ENCODE data around the gene SEMA5B. TPM values are rescaled to one million over a fixed set of nuclear protein-coding genes. Genes with fewer than 3 reads are reported as not detected.

Gene SEMA5B
- polyA plus RNA-seq, 1 donor from 2014 or later = 7.0 TPM

- Histone ChIP-seq H3K27me3 (ENCODE audit: insufficient read depth, low read depth, low read length) (no peaks in the 10 kb centered on the region), H3K27ac (ENCODE audit: low read length) (no peak overlapping the region), H3K9ac (ENCODE audit: low read length) (no peak overlapping the region), H3K9me2 (ENCODE audit: insufficient read depth, low read length) (no peaks in the 10 kb centered on the region), H3K9me3 (ENCODE audit: low read length) (no peaks in the 10 kb centered on the region), H3K4me2 (ENCODE audit: low read length) (no peak overlapping the region), H3K4me3 (ENCODE audit: low read length) (no peak overlapping the region), H3F3A (ENCODE audit: insufficient read depth, low read length, poor library complexity, severe bottlenecking) (no peaks in the 10 kb centered on the region), H2AFZ (ENCODE audit: low read depth, low read length) (no peak overlapping the region), H3K36me3 (ENCODE audit: insufficient read depth, low read length) (no peaks in the 10 kb centered on the region), H4K20me1 (ENCODE audit: insufficient read depth) (no peaks in the 10 kb centered on the region), H3K79me2 (replicated peaks; ENCODE audit: insufficient read depth, low read length) (no peaks in the 10 kb centered on the region)
- no peak for TF ChIP-seq SMC3 (conservative IDR thresholded peaks at IDR 0.05; ENCODE audit: poor library complexity)
- TF ChIP-seq CTCF (IDR thresholded peaks at IDR 0.05; ENCODE audit: poor library complexity, severe bottlenecking) = no peak
- TF ChIP-seq MXI1 (conservative IDR thresholded peaks at IDR 0.05; ENCODE audit: poor library complexity, severe bottlenecking) = no peak
- no peak for TF ChIP-seq RAD21 (conservative IDR thresholded peaks at IDR 0.05)
- no peak for TF ChIP-seq TAF1 (IDR thresholded peaks at IDR 0.05; ENCODE audit: low read depth)
- no peak for TF ChIP-seq REST (IDR thresholded peaks at IDR 0.05; ENCODE audit: borderline replicate concordance)
- no peak for TF ChIP-seq POLR2AphosphoS5 (IDR thresholded peaks at IDR 0.05)
- TF ChIP-seq EZH2 (IDR thresholded peaks at IDR 0.05; ENCODE audit: borderline replicate concordance, insufficient read depth, low read length, poor library complexity, severe bottlenecking) = no peak
- TF ChIP-seq EP300 (conservative IDR thresholded peaks at IDR 0.05; ENCODE audit: poor library complexity, severe bottlenecking) = no peak
Measured at GRCh38 chr3:122902326-122902725, 125.2 kb downstream of the SEMA5B start.

GRCh38 chr3:122898298-122898697 lies 129.3 kb downstream of the SEMA5B start:
- H3K79me2 ChIP-seq (replicated peaks; ENCODE audit: insufficient read depth, low read length) = no peaks in the 10 kb centered on the region
- no peak for TF ChIP-seq EZH2 (IDR thresholded peaks at IDR 0.05; ENCODE audit: borderline replicate concordance, insufficient read depth, low read length, poor library complexity, severe bottlenecking)
- no peak for TF ChIP-seq CTCF (IDR thresholded peaks at IDR 0.05; ENCODE audit: poor library complexity, severe bottlenecking)
- no peak for TF ChIP-seq SMC3 (conservative IDR thresholded peaks at IDR 0.05; ENCODE audit: poor library complexity)
- TF ChIP-seq POLR2AphosphoS5 (IDR thresholded peaks at IDR 0.05) = no peak
- no peak for TF ChIP-seq TAF1 (IDR thresholded peaks at IDR 0.05; ENCODE audit: low read depth)
- no peak for TF ChIP-seq RAD21 (conservative IDR thresholded peaks at IDR 0.05)
- no peak for TF ChIP-seq MXI1 (conservative IDR thresholded peaks at IDR 0.05; ENCODE audit: poor library complexity, severe bottlenecking)
- no peak for TF ChIP-seq REST (IDR thresholded peaks at IDR 0.05; ENCODE audit: borderline replicate concordance)
- TF ChIP-seq EP300 (conservative IDR thresholded peaks at IDR 0.05; ENCODE audit: poor library complexity, severe bottlenecking) = no peak

More at GRCh38 chr3:122898298-122898697, 129.3 kb downstream of the SEMA5B start:
- H4K20me1 ChIP-seq (ENCODE audit: insufficient read depth) = no peaks in the 10 kb centered on the region
- no peak overlapping the region for H3K9ac ChIP-seq (ENCODE audit: low read length)
- H3K27ac ChIP-seq (ENCODE audit: low read length) = no peak overlapping the region
- no peaks in the 10 kb centered on the region for H3K27me3 ChIP-seq (ENCODE audit: insufficient read depth, low read depth, low read length)
- no peaks in the 10 kb centered on the region for H3K9me2 ChIP-seq (ENCODE audit: insufficient read depth, low read length)
- H3K4me3 ChIP-seq (ENCODE audit: low read length) = no peak overlapping the region
- no peaks in the 10 kb centered on the region for H3K9me3 ChIP-seq (ENCODE audit: low read length)
- H3F3A ChIP-seq (ENCODE audit: insufficient read depth, low read length, poor library complexity, severe bottlenecking) = no peaks in the 10 kb centered on the region
- H3K36me3 ChIP-seq (ENCODE audit: insufficient read depth, low read length) = no peaks in the 10 kb centered on the region
- H2AFZ ChIP-seq (ENCODE audit: low read depth, low read length) = no peak overlapping the region
- H3K4me2 ChIP-seq (ENCODE audit: low read length) = no peak overlapping the region
